ENCODE data around the gene RCSD1.

RCSD1 gene

DNA sequence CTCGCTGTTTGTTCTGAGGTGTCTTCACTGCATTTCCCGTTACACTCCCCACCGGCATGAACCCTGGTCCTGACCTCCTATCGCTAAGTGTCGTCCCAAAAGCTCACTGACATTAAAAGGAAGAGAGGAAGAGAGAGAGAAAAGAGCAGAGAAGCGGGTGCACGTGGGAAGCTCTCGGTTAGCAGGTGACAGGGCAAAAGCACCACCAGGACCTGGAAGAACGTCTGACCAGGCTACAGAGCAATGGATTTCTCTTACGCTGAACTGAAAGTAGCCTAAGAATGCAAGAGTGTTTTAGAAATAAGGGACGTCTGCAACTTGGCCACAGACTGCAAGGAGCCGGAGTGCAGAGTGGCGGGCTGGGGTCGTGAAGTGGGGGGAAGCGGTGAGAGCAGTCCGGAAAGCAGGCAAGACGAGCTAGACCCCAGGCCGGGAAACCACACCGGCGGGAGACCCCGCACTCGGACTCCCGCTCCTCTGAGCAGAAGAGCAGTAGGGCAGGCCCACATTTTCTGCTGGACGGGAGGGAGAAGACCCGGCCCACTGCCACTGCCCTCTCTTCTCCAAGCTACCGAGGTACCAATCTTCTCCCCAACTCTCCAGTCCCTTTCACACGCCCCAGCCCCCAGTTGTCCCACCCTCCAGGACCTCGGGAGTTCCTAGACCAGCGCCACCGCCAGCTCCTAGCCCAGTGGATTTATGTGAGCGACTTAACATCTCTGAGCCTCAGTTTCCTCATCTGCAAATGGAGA lies 83.5 kb downstream of the RCSD1 start:
- TF ChIP-seq YY1 (IDR thresholded peaks at IDR 0.05; ENCODE audit: low read depth): no peak
- TF ChIP-seq, protein P1, sequence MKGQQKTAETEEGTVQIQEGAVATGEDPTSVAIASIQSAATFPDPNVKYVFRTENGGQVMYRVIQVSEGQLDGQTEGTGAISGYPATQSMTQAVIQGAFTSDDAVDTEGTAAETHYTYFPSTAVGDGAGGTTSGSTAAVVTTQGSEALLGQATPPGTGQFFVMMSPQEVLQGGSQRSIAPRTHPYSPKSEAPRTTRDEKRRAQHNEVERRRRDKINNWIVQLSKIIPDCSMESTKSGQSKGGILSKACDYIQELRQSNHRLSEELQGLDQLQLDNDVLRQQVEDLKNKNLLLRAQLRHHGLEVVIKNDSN (IDR thresholded peaks at IDR 0.05): no peak
- TF ChIP-seq FOXM1 (IDR thresholded peaks at IDR 0.05; ENCODE audit: borderline replicate concordance, low read depth): no peak
- TF ChIP-seq, protein P2, sequence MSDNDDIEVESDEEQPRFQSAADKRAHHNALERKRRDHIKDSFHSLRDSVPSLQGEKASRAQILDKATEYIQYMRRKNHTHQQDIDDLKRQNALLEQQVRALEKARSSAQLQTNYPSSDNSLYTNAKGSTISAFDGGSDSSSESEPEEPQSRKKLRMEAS (IDR thresholded peaks at IDR 0.05): no peak
- TF ChIP-seq NFIC (IDR thresholded peaks at IDR 0.05): no peak
- no peak for TF ChIP-seq RAD21 (IDR thresholded peaks at IDR 0.05; ENCODE audit: low read depth)
- TF ChIP-seq CREB1 (IDR thresholded peaks at IDR 0.05; ENCODE audit: low read depth): no peak

DNA sequence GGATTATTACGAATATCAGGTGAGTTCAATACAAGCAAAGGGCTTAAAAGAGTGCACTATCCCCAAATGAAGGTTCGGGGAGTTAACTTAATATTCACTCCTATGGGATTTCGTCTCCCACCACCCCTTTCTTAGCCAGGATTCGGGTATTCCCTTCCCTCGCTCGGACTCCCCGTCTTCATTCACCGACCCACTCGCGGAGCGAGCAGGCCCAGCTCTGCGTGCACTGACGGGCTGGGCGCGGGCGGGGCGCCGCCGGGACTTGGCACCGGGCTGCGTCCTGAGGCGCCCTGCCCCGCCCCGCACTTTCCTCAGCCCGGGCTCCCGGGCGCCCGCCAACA lies 84.0 kb downstream of the RCSD1 start:
- TF ChIP-seq CREB1 (IDR thresholded peaks at IDR 0.05; ENCODE audit: low read depth): no peak
- TF ChIP-seq ZBTB7A (IDR thresholded peaks at IDR 0.05; ENCODE audit: low read depth): no peak

DNA sequence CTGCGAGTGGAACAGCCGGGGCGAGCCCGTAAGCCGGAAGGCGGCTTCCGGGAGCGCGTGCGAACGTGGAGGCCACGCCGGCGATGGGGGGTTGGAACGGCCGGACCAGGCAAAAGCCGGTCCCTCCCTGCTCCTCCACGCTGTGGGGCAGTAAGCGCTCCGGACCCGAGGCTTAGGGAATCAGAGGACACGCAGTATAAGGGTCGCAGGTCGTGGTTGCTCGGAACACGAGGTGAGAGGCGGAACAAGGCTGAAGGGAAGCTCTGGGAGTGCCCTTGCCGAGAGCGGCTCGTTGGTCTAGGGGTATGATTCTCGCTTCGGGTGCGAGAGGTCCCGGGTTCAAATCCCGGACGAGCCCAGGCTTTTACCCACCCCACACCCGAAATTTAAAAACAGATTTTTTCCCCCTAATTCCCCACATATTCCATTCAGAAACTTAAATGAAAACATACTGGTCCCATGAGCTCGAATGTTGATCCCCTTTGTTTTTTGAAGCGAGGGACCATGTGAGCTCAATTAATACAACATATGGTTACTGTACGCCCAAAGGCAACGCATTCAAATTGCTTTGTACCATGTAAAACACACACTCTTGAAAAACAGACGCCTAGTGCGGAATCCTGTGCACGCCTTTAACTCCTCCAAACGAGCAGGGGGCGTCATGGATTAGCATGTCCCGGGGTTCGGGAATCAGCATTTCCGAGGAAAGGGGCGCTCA lies 84.6 kb downstream of the RCSD1 start:
- TF ChIP-seq RAD21 (IDR thresholded peaks at IDR 0.05; ENCODE audit: low read depth) (no peak), TEAD4 (IDR thresholded peaks at IDR 0.05) (peak; percentile 96), YY1 (IDR thresholded peaks at IDR 0.05; ENCODE audit: low read depth) (no peak), EP300 (IDR thresholded peaks at IDR 0.05; ENCODE audit: borderline replicate concordance) (peak; percentile 30; the same call in 1 of the 2 replicates), ZBTB7A (IDR thresholded peaks at IDR 0.05; ENCODE audit: low read depth) (peak; percentile 60; the same call in 1 of the 2 replicates), NFIC (IDR thresholded peaks at IDR 0.05) (peak; percentile 49; the same call in 1 of the 2 replicates), TAF1 (IDR thresholded peaks at IDR 0.05; ENCODE audit: low read depth) (peak; percentile 65), EGR1 (IDR thresholded peaks at IDR 0.05) (no peak), CREB1 (IDR thresholded peaks at IDR 0.05; ENCODE audit: low read depth) (no peak), CEBPB (IDR thresholded peaks at IDR 0.05) (no peak), FOXM1 (IDR thresholded peaks at IDR 0.05; ENCODE audit: borderline replicate concordance, low read depth) (peak; percentile 40; the same call in 1 of the 2 replicates), TCF12 (IDR thresholded peaks at IDR 0.05; ENCODE audit: low read depth) (no peak; the same call in 1 of the 2 replicates)
- TF ChIP-seq, protein P2 (IDR thresholded peaks at IDR 0.05): peak; percentile 83
- TF ChIP-seq, protein P1 (IDR thresholded peaks at IDR 0.05): no peak; the same call in none of the 2 replicates
- TF ChIP-seq, protein P3, sequence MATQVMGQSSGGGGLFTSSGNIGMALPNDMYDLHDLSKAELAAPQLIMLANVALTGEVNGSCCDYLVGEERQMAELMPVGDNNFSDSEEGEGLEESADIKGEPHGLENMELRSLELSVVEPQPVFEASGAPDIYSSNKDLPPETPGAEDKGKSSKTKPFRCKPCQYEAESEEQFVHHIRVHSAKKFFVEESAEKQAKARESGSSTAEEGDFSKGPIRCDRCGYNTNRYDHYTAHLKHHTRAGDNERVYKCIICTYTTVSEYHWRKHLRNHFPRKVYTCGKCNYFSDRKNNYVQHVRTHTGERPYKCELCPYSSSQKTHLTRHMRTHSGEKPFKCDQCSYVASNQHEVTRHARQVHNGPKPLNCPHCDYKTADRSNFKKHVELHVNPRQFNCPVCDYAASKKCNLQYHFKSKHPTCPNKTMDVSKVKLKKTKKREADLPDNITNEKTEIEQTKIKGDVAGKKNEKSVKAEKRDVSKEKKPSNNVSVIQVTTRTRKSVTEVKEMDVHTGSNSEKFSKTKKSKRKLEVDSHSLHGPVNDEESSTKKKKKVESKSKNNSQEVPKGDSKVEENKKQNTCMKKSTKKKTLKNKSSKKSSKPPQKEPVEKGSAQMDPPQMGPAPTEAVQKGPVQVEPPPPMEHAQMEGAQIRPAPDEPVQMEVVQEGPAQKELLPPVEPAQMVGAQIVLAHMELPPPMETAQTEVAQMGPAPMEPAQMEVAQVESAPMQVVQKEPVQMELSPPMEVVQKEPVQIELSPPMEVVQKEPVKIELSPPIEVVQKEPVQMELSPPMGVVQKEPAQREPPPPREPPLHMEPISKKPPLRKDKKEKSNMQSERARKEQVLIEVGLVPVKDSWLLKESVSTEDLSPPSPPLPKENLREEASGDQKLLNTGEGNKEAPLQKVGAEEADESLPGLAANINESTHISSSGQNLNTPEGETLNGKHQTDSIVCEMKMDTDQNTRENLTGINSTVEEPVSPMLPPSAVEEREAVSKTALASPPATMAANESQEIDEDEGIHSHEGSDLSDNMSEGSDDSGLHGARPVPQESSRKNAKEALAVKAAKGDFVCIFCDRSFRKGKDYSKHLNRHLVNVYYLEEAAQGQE (IDR thresholded peaks at IDR 0.05; ENCODE audit: low read depth): no peak

DNA sequence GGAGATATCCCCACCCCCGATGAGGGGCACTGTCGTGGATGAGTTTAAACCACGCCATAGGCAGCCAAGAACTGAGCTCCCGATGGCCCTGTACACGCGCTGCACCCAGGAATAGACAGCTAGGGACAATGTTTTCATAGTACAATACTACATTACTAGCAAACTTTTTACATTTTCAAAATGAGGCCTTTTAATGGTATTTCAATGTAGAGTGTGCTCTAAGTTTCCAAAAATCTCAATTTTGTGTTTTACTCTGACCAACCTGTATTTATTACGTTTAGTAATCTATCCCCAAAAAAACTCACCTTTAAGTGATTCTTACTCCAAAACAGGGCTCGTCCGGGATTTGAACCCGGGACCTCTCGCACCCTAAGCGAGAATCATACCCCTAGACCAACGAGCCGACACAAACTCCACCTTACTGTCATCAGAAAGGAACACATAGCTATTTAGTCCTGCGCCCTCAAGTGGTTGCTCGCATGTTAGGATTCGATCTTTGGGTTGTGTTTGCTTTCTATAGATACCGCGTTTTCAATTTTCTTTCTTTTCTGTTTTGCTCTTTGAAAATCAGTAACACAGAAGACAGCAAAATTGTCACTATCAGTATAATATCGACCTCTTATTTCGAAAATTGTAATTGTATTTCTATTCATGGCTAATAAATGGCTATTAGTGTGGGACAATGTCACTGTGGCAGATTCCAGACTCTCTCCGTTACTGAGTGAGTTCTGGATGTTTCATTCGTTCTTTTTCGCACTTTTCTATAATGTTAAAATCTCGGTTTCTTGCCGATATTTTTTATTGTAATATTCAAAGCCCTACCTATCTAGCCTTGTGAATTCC lies 85.3 kb downstream of the RCSD1 start:
- TF ChIP-seq, protein P3 (IDR thresholded peaks at IDR 0.05; ENCODE audit: low read depth): no peak
- TF ChIP-seq RAD21 (IDR thresholded peaks at IDR 0.05; ENCODE audit: low read depth) (no peak; the same call in 1 of the 2 replicates), CEBPB (IDR thresholded peaks at IDR 0.05) (no peak), YY1 (IDR thresholded peaks at IDR 0.05; ENCODE audit: low read depth) (no peak), TAF1 (IDR thresholded peaks at IDR 0.05; ENCODE audit: low read depth) (peak; percentile 29; the same call in 1 of the 2 replicates), NFIC (IDR thresholded peaks at IDR 0.05) (0 out of 2 replicates have a peak, but pooled peaks have one; percentile 16), ZBTB7A (IDR thresholded peaks at IDR 0.05; ENCODE audit: low read depth) (no peak), CREB1 (IDR thresholded peaks at IDR 0.05; ENCODE audit: low read depth) (peak; percentile 33; the same call in 1 of the 2 replicates), TEAD4 (IDR thresholded peaks at IDR 0.05) (peak; percentile 95), EGR1 (IDR thresholded peaks at IDR 0.05) (no peak), TCF12 (IDR thresholded peaks at IDR 0.05; ENCODE audit: low read depth) (peak; percentile 34; the same call in 1 of the 2 replicates), EP300 (IDR thresholded peaks at IDR 0.05; ENCODE audit: borderline replicate concordance) (no peak)
- TF ChIP-seq, protein P1 (IDR thresholded peaks at IDR 0.05): 0 out of 2 replicates have a peak, but pooled peaks have one; percentile 30
- TF ChIP-seq, protein P2 (IDR thresholded peaks at IDR 0.05): peak; percentile 45; the same call in 1 of the 2 replicates
